GM06990 (cell line): Measurements from ENCODE around the gene SOX11.

Source experiments
- DNase-seq: peaks from one replicate; pipeline ENCODE4 v3.0.0-alpha.2; 2011; ENCODE audit not compliant: insufficient read length; ENCODE audit errors: extremely low read depth
- H3K27me3 ChIP-seq: replicated peaks from 2 replicates; pipeline ENCODE4 v1.6.0; 2011; ENCODE audit warnings: low read length; ENCODE audit not compliant: control insufficient read depth, insufficient read depth
- H3K36me3 ChIP-seq: 2 replicates; pipeline ENCODE4 v1.5.1; 2011; ENCODE audit warnings: low read length; ENCODE audit not compliant: control insufficient read depth, insufficient read depth
- H3K4me3 ChIP-seq: replicated peaks from 2 replicates; pipeline ENCODE4 v1.5.1; 2011; ENCODE audit warnings: low read depth, mild to moderate bottlenecking, control low read depth, low read length
- CTCF ChIP-seq: IDR thresholded peaks from 2 replicates; pipeline ENCODE4 v1.5.1; 2011; ENCODE audit warnings: low read length, control low read depth, mild to moderate bottlenecking, inconsistent platforms; ENCODE audit not compliant: insufficient read depth, poor library complexity, severe bottlenecking

Gene SOX11

DNA sequence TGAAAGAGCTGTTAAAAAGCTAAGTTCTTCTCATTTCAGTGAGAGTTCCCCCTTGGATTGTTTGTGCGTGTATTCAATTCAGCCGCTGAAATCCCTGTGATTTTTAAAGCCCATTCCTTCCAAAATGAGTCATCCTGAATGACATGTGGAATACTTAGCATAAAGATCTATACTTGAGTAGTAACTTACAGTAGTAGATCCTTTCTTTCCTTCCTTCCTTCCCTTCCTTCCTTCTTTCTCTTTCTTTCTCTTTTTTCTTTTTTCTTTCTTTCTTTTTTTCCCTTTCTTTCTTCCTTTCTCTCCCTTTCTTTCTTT is 18.2 kb upstream of the SOX11 start:
- no peak for DNase-seq
- no peak for TF ChIP-seq CTCF
- H3K4me3 ChIP-seq, result no peak overlapping the region

DNA sequence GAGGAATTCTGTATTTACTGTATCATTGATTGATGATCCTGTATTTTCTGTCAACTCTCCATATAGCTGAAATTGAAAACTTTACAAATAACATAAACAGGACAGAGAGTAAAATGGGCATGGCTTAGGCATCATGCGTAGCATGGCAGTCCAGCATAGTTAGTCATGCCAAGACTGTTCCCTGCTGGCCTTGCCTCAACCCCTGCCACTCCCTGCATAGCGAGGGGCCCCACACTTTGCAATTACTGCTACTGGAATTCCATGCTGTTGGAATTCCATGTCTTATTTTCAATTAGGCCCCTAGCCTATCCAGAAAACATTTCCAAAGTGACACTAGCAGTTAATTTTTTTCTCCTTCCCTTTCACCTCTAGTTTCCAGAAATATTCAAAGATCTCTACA is 15.1 kb upstream of the SOX11 start:
- TF ChIP-seq CTCF, result no peak
- DNase-seq, result no peak

More for the DNA sequence above, 18.2 kb upstream of the SOX11 start:
- no peaks in the 10 kb centered on the region for H3K36me3 ChIP-seq
- H3K27me3 ChIP-seq, result no peaks in the 10 kb centered on the region

GRCh38 chr2:5683471-5683870 is 8.7 kb upstream of the SOX11 start:
- H3K4me3 ChIP-seq, result no peak overlapping the region
- DNase-seq, result no peak
- no peaks in the 10 kb centered on the region for H3K36me3 ChIP-seq
- no peaks in the 10 kb centered on the region for H3K27me3 ChIP-seq
- TF ChIP-seq CTCF, result no peak

More for the DNA sequence above, 15.1 kb upstream of the SOX11 start:
- Histone ChIP-seq H3K27me3 (no peaks in the 10 kb centered on the region), H3K36me3 (no peaks in the 10 kb centered on the region), H3K4me3 (no peak overlapping the region)

DNA sequence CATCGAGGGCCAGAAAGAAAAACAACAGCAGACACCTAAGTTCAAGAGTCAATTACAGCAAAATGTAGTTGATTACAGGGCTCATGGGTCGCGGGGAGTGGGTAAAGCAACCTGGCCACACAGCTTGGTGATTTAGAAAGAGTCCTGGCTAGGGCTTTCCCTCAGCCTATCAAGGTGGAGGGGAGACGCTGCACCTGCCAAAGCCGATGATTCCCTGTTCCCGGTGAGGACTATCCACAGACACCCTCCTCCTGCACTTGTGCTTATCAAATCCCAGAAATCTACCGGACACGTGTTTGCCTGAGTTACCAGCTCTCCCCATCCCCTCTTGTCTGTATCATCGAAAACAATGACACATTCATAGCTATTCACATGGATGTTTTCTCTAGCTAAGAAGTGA is 7.0 kb upstream of the SOX11 start:
- Histone ChIP-seq H3K4me3 (no peak overlapping the region), H3K27me3 (no peaks in the 10 kb centered on the region), H3K36me3 (no peaks in the 10 kb centered on the region)
- no peak for TF ChIP-seq CTCF
- DNase-seq, result no peak

GRCh38 chr2:5686068-5686467 is 6.1 kb upstream of the SOX11 start:
- H3K4me3 ChIP-seq, result no peak overlapping the region
- H3K27me3 ChIP-seq, result no peaks in the 10 kb centered on the region
- H3K36me3 ChIP-seq, result no peaks in the 10 kb centered on the region
- TF ChIP-seq CTCF, result no peak
- DNase-seq, result no peak

DNA sequence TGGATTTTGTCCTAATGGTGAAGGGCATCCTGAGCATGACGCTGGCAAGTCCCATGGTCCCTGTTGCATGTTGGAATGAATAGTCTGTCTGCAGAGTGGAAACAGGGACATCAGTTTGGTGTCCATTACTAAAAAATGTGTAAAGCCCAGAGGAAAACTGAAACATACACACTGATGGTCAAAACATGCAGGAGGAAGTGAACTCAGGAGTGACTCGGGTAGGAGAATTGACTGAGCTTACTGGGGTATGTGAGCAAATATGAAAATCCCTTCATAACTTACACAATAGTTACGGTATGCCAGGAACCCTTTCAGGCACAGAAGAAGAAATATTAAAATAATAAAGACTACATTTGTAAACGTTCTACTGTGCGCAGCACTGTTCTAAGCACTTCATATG is 5.6 kb upstream of the SOX11 start:
- Histone ChIP-seq H3K36me3 (no peaks in the 10 kb centered on the region), H3K27me3 (no peaks in the 10 kb centered on the region), H3K4me3 (no peak overlapping the region)
- TF ChIP-seq CTCF, result no peak
- DNase-seq, result no peak
